Smooth muscle cell (in vitro differentiated cells): ENCODE measurements around the gene TNP1. TPM values are rescaled to one million over a fixed set of nuclear protein-coding genes. Genes with fewer than 3 reads are reported as not detected.

Experiments used
- DNase-seq: peaks from one replicate; lab custom pipeline; 2025; ENCODE audit not compliant: unreplicated experiment; lab: John Stamatoyannopoulos, UW
- H2AFZ ChIP-seq: fragments of 200-600 bp; sonication (generic); 2 replicates; pipeline ENCODE4 v1.6.0; 2016; ENCODE audit warnings: antibody characterized with exemption, low read depth, mild to moderate bottlenecking
- H3F3A ChIP-seq: fragments of 200-600 bp; sonication (generic); 2 replicates; pipeline ENCODE4 v1.6.0; 2017; ENCODE audit warnings: antibody characterized with exemption, low read depth
- H3K27ac ChIP-seq: fragments of 200-600 bp; sonication (generic); 2 replicates; pipeline ENCODE4 v1.5.1; 2016; ENCODE audit warnings: low read depth, mild to moderate bottlenecking
- H3K27me3 ChIP-seq: fragments of 200-600 bp; sonication (generic); 2 replicates; pipeline ENCODE4 v1.6.1; 2016; ENCODE audit warnings: low read depth, mild to moderate bottlenecking
- H3K36me3 ChIP-seq: fragments of 200-600 bp; sonication (generic); 2 replicates; pipeline ENCODE4 v1.5.1; 2016; ENCODE audit warnings: low read depth
- H3K4me1 ChIP-seq: fragments of 200-600 bp; sonication (generic); 2 replicates; pipeline ENCODE4 v1.5.1; 2016; ENCODE audit warnings: low read depth
- H3K4me2 ChIP-seq: fragments of 200-600 bp; sonication (generic); 2 replicates; pipeline ENCODE4 v1.6.0; 2016; ENCODE audit warnings: mild to moderate bottlenecking
- H3K4me3 ChIP-seq: fragments of 200-600 bp; sonication (generic); 2 replicates; pipeline ENCODE4 v1.5.1; 2016; ENCODE audit warnings: mild to moderate bottlenecking
- H3K79me2 ChIP-seq: fragments of 200-600 bp; sonication (generic); 2 replicates; pipeline ENCODE4 v1.6.0; 2016; ENCODE audit warnings: low read depth, mild to moderate bottlenecking
- H3K9ac ChIP-seq: fragments of 200-600 bp; sonication (generic); 2 replicates; pipeline ENCODE4 v1.6.0; 2016; ENCODE audit warnings: low read depth
- H3K9me3 ChIP-seq: fragments of 200-600 bp; sonication (generic); replicated peaks from 2 replicates; pipeline ENCODE4 v1.5.1; 2016; ENCODE audit warnings: low read depth
- H4K20me1 ChIP-seq: fragments of 200-600 bp; sonication (generic); 2 replicates; pipeline ENCODE4 v1.6.0; 2016; ENCODE audit warnings: low read depth
- WGBS: methylation state at CpG from one replicate; pipeline ENCODE4 v1.1.7; 2016; ENCODE audit warnings: low lambda C conversion rate; 5-methylcytosine and 5-hydroxymethylcytosine counted together
- polyA plus RNA-seq: library from polyadenylated mRNA; unstranded; fragments of >200 nt; fragmentation: Nextera tagmentation; extraction: Ambion mirVana; gene quantifications from 2 replicates; pipeline ENCODE4 v1.2.1, GENCODE V29; 2016
- total RNA-seq: library from RNA; depleted of rRNA; stranded (reverse); fragments of >200 nt; gene quantifications from 2 replicates; pipeline ENCODE4 v1.2.3, GENCODE V29; 2014
- TF ChIP-seq, protein P1 (sequence below): fragments of 200-600 bp; sonication (generic); IDR thresholded peaks from 2 replicates; pipeline ENCODE4 v1.5.1; 2017; ENCODE audit warnings: borderline replicate concordance, mild to moderate bottlenecking, antibody characterized with exemption; ENCODE audit not compliant: insufficient read depth, poor library complexity, severe bottlenecking

Gene TNP1
- total and polyA plus RNA-seq, 2 experiments from 2014 or later, result not detected

DNA sequence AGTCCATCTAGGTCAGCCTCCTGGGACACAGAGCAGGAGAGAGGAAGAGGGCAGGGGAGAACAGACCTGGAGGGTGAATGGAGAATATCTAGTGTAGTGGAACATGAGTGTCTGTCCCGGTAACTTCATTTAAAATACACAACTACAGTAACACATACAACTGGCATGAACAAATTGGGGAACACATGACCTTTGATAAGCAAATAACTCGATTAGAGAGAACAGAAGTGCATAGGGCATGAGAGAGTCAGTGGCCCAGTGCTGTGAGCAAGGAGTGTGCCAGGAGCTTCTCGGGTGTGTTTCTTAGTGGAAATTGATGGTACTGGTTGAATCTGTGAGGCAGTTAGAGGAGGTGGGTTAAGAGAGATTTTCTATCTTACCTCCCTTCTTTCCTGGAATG, 40.8 kb downstream of the TNP1 start:
- H3F3A ChIP-seq, result no peaks in the 10 kb centered on the region

DNA sequence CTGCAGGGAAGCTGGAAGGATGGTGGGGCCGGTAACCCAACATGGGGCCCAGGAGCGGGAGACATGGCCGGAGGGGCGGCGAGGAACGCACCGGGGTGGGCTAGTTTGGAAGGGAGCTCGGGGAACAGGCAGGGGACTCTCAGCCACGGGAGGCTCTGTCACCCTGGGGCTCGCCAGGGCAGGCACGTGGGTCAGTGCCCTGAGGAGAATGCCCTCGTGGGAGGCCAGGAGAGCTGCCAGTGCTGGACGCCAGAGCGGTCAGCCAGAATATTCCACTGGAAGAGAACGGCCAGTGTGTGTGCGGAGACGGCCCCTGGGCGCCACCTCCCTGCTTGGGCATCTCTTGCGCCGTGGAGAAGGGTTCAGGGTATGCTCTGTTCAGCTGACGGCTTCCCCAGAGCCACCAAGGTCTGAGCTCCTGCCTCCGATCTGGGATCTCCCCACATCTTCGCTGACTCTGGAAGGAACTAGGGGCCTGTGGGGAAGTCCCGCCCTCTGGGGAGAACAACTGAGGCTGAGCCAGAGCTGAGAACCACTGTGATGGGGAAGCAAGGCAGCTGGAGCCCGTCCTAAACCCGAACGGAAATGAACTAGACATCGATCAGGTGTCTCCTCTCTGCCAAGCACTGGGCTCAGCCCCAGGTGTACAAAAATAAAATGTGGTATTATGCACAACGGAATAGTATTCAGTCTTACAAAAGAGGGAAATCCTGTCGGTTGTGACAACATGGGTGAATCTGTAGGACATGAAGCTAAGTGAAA, 49.3 kb downstream of the TNP1 start:
- no peaks in the 10 kb centered on the region for H3K36me3 ChIP-seq
- H3K4me2 ChIP-seq, result no peak overlapping the region
- no peaks in the 10 kb centered on the region for H3K27me3 ChIP-seq
- no peak for DNase-seq
- H3F3A ChIP-seq, result no peaks in the 10 kb centered on the region
- H2AFZ ChIP-seq, result no peak overlapping the region
- no peak overlapping the region for H3K9ac ChIP-seq
- H3K79me2 ChIP-seq, result no peaks in the 10 kb centered on the region
- no peak overlapping the region for H3K27ac ChIP-seq
- no peaks in the 10 kb centered on the region for H3K9me3 ChIP-seq
- no peak overlapping the region for H3K4me3 ChIP-seq
- TF ChIP-seq, protein P1, sequence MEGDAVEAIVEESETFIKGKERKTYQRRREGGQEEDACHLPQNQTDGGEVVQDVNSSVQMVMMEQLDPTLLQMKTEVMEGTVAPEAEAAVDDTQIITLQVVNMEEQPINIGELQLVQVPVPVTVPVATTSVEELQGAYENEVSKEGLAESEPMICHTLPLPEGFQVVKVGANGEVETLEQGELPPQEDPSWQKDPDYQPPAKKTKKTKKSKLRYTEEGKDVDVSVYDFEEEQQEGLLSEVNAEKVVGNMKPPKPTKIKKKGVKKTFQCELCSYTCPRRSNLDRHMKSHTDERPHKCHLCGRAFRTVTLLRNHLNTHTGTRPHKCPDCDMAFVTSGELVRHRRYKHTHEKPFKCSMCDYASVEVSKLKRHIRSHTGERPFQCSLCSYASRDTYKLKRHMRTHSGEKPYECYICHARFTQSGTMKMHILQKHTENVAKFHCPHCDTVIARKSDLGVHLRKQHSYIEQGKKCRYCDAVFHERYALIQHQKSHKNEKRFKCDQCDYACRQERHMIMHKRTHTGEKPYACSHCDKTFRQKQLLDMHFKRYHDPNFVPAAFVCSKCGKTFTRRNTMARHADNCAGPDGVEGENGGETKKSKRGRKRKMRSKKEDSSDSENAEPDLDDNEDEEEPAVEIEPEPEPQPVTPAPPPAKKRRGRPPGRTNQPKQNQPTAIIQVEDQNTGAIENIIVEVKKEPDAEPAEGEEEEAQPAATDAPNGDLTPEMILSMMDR, result no peak
- no peaks in the 10 kb centered on the region for H3K4me1 ChIP-seq
- H4K20me1 ChIP-seq, result no peaks in the 10 kb centered on the region
- WGBS, result 97% methylated on average over 30 of the region's 30 CpGs

More for the DNA sequence above, 40.8 kb downstream of the TNP1 start:
- Histone ChIP-seq H3K9me3 (no peaks in the 10 kb centered on the region), H2AFZ (no peak overlapping the region), H3K36me3 (no peaks in the 10 kb centered on the region), H3K27me3 (no peaks in the 10 kb centered on the region), H3K4me2 (no peak overlapping the region), H3K79me2 (no peaks in the 10 kb centered on the region), H3K9ac (no peak overlapping the region), H3K27ac (no peak overlapping the region), H4K20me1 (no peaks in the 10 kb centered on the region), H3K4me1 (no peaks in the 10 kb centered on the region), H3K4me3 (no peak overlapping the region)
- TF ChIP-seq, protein P1, result no peak
- no peak for DNase-seq
- 91% methylated on average over 3 of the region's 3 CpGs for WGBS

Other genes with a start within 250 kb of the TNP1 start
- gene IGFBP2, start 226.6 kb downstream of the TNP1 start, total RNA-seq, result 143 and 162 TPM in 2 replicates
- gene IGFBP2, start 226.6 kb downstream of the TNP1 start, polyA plus RNA-seq, result 225 and 416 TPM in 2 replicates
- gene IGFBP5, start 164.5 kb downstream of the TNP1 start, total RNA-seq, result 766 and 787 TPM in 2 replicates
- 381 and 426 TPM in 2 replicates for gene IGFBP5, start 164.5 kb downstream of the TNP1 start, polyA plus RNA-seq